ENCODE results near the gene LEMD1.
"Not testable (repeated sequence)": the region's sequence is repeated elsewhere in the genome, so short reads cannot be mapped to it uniquely, and the experiment has no call there.

Gene LEMD1

DNA sequence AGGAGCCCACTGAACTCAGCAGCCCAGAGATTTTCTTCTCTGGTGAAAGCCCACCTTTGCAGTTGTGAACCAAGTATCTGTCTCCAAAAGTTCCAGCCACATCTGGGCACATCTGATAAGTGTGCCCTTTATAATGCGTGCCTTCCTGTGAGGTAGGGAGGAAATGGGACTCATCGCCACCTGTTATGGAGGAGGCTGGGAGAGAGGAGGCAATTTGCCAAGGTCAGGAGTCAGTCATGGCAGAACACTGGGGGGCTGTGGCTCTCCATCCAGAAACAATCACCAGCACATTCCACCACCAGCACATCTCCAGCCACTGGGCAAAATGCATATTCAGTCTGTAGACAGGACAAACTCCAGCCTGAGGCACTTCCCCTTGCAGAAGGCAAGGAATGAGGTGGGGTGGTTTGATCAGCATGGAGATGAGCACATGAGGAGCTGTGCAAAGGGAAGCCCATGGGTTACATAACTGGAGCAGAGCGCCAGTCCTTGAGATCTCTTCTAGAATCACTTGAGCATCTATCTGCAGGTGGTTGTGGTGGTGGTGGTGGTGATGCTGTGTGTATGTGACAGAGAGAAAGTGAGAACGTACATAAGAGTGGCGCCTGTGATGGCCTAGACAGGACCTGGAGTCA, 15.0 kb upstream of the LEMD1 start:
- FAIRE-seq (no peak), DNase-seq (ENCODE audit: insufficient read length, low spot score) (no peak)
- TF ChIP-seq, protein P1, sequence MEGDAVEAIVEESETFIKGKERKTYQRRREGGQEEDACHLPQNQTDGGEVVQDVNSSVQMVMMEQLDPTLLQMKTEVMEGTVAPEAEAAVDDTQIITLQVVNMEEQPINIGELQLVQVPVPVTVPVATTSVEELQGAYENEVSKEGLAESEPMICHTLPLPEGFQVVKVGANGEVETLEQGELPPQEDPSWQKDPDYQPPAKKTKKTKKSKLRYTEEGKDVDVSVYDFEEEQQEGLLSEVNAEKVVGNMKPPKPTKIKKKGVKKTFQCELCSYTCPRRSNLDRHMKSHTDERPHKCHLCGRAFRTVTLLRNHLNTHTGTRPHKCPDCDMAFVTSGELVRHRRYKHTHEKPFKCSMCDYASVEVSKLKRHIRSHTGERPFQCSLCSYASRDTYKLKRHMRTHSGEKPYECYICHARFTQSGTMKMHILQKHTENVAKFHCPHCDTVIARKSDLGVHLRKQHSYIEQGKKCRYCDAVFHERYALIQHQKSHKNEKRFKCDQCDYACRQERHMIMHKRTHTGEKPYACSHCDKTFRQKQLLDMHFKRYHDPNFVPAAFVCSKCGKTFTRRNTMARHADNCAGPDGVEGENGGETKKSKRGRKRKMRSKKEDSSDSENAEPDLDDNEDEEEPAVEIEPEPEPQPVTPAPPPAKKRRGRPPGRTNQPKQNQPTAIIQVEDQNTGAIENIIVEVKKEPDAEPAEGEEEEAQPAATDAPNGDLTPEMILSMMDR (IDR thresholded peaks at IDR 0.05; ENCODE audit: insufficient read depth, missing control alignments), result no peak

DNA sequence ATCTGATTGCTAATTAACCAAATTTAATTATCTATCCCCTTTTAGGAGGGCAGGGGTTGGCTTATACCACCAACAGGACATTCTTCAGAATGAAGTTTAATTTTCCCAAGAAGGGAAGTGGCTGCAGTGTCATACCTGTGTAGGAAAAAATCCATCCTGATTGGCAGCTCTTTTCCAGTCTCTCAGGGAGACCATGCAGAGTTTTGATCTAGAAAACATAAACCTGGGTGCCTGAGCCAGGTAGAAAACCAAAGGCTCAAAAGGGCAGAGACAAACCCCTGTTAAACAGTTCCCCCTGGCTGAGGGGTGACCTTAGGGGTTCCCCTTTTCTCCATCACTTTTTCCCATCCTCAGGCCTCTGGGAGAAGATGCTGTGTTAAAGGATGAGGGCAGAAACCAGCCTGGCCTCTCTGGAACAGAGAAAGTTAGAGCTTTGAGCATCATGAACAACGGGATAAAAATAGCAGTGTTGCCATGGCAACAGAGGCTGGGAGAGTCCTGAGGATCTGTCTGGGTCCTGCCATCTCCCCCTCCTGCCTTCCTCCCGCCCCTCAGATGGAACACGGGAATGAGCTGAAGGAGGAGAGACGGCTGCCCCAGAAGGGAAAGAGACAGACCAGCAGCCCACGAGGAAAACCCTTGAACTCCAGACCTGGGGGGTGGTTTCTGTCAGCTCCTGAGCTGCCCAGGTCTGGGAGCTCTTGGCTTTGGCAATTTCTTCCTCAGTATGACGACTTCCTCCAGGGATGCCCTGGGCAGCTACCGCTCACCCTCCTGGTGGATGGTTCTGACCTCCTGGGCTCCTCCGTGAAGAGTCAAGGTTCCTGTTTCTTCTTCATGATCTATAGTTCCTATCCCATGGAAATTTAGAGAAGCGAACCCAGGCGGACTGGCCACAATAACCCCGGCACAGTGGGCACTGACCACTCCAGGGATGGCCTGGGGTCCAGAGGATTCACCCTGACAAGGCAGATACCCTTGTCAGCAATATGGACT, 14.0 kb upstream of the LEMD1 start:
- DNase-seq (ENCODE audit: insufficient read length, low spot score), result no peak
- TF ChIP-seq, protein P1 (IDR thresholded peaks at IDR 0.05; ENCODE audit: insufficient read depth, missing control alignments), result no peak
- no peak for FAIRE-seq

DNA sequence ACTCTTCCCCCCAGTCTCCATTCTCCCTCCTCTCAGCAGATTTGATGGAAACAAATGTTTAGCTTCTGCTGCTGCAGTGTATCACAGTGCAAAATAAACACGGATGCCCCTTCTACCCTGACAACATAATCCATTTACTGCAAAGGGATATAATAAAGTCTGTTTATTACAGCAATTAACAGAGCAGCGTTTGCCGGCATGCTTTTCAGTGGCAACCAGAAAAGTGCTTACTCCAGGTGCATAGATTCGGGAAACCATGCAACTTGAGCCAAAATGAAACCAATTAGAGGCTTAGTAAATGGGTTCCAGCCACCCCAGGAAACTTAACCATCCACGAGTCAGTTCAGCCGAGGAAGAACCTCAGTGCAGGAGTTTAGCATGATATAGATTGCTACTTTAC, 12.9 kb upstream of the LEMD1 start:
- no peak for FAIRE-seq
- no peak for DNase-seq (ENCODE audit: insufficient read length, low spot score)
- TF ChIP-seq, protein P1 (IDR thresholded peaks at IDR 0.05; ENCODE audit: insufficient read depth, missing control alignments), result no peak

DNA sequence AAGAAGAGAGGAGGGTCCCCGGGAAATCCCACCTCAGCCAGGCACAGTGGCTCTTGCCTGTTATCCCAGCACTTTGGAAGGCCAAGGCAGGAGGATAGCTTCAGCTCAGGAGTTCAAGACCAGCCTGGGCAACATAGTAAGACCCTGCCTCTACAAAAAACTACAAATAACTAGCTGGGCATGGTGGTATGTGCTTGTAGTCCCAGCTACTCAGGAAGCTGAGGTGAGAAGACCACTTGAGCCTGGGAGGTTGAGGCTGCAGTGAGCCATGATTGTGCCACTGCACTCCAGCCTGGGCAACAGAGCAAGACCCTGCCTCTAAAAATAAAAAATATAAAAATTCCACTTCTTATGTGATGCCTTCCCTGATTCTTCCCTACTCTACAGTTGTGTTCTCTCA, 10.8 kb upstream of the LEMD1 start:
- not testable (repeated sequence) for DNase-seq (ENCODE audit: insufficient read length, low spot score); FAIRE-seq

DNA sequence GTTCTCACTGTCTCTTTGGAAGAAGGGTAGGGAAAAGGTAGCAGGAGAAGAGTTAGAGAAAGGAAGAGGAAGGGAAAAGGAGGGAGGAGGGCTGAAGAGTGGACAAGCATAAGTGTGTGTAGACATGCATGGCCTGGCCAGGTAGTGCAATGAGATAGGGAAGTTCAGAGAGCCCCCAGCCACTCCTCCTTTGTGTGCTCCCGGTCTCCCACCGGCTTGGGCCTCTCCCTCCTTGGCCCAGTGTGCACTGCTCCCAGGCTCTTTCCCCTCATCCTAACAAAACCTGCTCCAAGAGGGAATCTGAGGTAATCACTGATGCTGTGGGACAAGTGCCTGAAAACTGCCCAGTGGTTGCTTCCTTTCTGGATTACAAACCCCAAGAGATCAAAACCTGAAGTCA, 10.3 kb upstream of the LEMD1 start:
- FAIRE-seq, result no peak
- TF ChIP-seq, protein P1 (IDR thresholded peaks at IDR 0.05; ENCODE audit: insufficient read depth, missing control alignments), result no peak

DNA sequence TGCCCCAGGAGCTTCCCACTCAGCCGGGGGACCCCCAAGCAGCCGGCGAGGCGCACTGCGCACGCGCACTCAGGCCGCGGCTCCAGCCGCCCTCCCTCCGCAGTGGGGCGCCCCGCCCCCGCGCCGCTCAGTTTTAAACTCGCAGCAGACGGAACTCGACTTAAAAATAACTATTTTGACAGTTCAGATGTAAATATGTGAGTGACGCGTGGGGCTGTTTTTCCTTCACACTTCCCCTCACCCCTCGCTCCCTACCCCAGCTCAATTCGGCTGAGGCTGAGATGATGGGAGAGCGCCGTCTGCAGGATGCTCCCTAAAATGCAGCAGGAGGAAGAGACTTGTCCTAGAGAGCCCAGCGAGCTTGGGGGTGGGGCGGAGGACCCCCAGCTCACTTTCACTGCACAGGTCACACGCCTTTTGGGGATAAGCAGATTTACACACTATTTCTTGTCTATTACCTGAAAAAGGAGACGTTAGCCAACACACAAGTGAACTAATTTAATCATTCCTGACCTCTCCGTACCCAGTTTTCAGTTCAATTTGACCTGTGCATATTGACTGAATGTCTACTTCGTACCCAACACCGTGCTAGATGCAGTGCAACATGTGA, 8.9 kb upstream of the LEMD1 start:
- TF ChIP-seq, protein P1 (IDR thresholded peaks at IDR 0.05; ENCODE audit: insufficient read depth, missing control alignments), result peak; percentile 8
- FAIRE-seq, result no peak
- no peak for DNase-seq (ENCODE audit: insufficient read length, low spot score)

More for the DNA sequence above, 10.3 kb upstream of the LEMD1 start:
- no peak for DNase-seq (ENCODE audit: insufficient read length, low spot score)

Measured in D721Med (cell line).